Measurements from ENCODE around the gene FBXO47. TPM values are rescaled to one million over a fixed set of nuclear protein-coding genes. Genes with fewer than 3 reads are reported as not detected.

FBXO47 gene
- total and polyA plus RNA-seq, 2 of the 13 experiments (the other 11 are each of a cell fraction or from before 2014, with no cell fraction given): not detected

DNA sequence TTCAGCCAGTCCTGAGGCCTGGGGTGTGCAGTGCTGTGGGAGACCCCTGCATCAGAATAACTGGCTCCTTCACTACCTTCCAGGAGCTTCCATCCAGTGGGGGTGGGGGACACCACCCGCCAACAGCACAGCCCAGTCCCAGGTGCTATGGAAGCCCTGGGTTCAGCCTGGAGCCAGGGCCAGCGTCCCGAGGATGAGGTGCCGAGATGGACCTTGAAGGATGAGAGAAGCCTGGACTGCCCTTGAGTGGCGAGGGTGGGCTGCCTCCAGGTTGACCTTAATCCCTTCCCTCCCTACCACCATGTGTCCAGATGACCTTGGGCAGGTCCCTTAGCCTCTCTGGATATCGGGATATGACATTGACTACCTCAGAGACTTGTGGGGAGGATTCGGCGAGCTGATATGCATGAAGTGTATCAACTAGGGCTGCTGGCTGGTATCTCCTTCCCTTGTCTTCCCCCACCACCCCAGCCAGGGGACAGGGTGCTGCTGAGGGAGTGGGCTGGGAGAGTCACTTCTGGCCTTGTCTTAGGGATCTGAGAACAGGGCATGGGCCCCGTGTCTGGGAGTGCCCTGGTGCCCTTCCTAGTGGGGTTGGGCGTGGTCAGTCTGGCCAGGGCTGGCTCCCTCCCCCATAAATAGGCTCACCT is 56.0 kb downstream of the FBXO47 start:
- H4K20me1 ChIP-seq (ENCODE audit: insufficient read depth, low read length): peaks cover 11% of the 10 kb centered on the region
- H3K9me3 ChIP-seq (ENCODE audit: low read length): no peaks in the 10 kb centered on the region
- no peak overlapping the region for H3K4me3 ChIP-seq (replicated peaks in 1 of 3; ENCODE audit: insufficient read depth in 1 of 3, low read depth in 2 of 3, low read length in 3 of 3)
- H3K79me2 ChIP-seq (ENCODE audit: insufficient read depth, low read length): peaks cover 3% of the 10 kb centered on the region
- no peak overlapping the region for H2AFZ ChIP-seq (ENCODE audit: low read length)
- no peak for ATAC-seq
- no peak overlapping the region for H3K9ac ChIP-seq (ENCODE audit: insufficient read depth, low read depth, low read length)
- H3K36me3 ChIP-seq (replicated peaks in 1 of 2; ENCODE audit: control insufficient read depth in 1 of 2, insufficient read depth in 2 of 2, low read length in 2 of 2): peaks cover 45 to 75% of the 10 kb centered on the region in 2 experiments; a peak in 4 of 5 replicates
- FAIRE-seq: no peak
- DNase-seq (ENCODE audit: low spot score): no peak
- H3K27ac ChIP-seq (ENCODE audit: extremely low read length, insufficient read depth, low read length): no peak overlapping the region
- ChIA-PET POLR2A (no interaction called here), CTCF (ENCODE audit: low intra/inter-chr PET ratio, low total read pairs) (no interaction called here)
- H3K4me1 ChIP-seq (ENCODE audit: insufficient read depth, low read length): peaks cover 34% of the 10 kb centered on the region
- in situ Hi-C loops (cut with HindIII; ENCODE audit: extremely low pct_ligation_motif_present, low pct_unique_long_range_greater_than_20kb) (no loop called here), intact Hi-C loops (cut with micrococcal nuclease; ENCODE audit: unreplicated experiment) (loop anchor here (10.0 kb wide), 1 partner anchor 244 kb away; the partner anchor contains the start of gene PLXDC1)
- H3K27me3 ChIP-seq (ENCODE audit: control insufficient read depth in 1 of 2, insufficient read depth in 2 of 2, low read length in 2 of 2): no peaks in the 10 kb centered on the region
- no peak overlapping the region for H3K4me2 ChIP-seq (ENCODE audit: low read depth, low read length)
- WGBS (ENCODE audit: low lambda C conversion rate): over 99% methylated on average over 10 of the region's 10 CpGs
- BruUV-seq (replicated peaks): no TSS peak
- TF ChIP-seq ZKSCAN1 (IDR thresholded peaks at IDR 0.05; ENCODE audit: low read length) (no peak), ZNF850 (CRISPR knock-in tag; conservative IDR thresholded peaks at IDR 0.05) (no peak), TCF7L2 (IDR thresholded peaks at IDR 0.05; ENCODE audit: low read depth, low read length) (no peak), ETV5 (CRISPR knock-in tag; IDR thresholded peaks at IDR 0.05; ENCODE audit: borderline replicate concordance) (no peak), RERE (CRISPR knock-in tag; IDR thresholded peaks at IDR 0.05; ENCODE audit: low read depth) (no peak), ZSCAN9 (CRISPR knock-in tag; IDR thresholded peaks at IDR 0.05; ENCODE audit: borderline replicate concordance) (no peak), ZNF34 (CRISPR knock-in tag; IDR thresholded peaks at IDR 0.05; ENCODE audit: borderline replicate concordance) (no peak)
- TF ChIP-seq, protein P1, sequence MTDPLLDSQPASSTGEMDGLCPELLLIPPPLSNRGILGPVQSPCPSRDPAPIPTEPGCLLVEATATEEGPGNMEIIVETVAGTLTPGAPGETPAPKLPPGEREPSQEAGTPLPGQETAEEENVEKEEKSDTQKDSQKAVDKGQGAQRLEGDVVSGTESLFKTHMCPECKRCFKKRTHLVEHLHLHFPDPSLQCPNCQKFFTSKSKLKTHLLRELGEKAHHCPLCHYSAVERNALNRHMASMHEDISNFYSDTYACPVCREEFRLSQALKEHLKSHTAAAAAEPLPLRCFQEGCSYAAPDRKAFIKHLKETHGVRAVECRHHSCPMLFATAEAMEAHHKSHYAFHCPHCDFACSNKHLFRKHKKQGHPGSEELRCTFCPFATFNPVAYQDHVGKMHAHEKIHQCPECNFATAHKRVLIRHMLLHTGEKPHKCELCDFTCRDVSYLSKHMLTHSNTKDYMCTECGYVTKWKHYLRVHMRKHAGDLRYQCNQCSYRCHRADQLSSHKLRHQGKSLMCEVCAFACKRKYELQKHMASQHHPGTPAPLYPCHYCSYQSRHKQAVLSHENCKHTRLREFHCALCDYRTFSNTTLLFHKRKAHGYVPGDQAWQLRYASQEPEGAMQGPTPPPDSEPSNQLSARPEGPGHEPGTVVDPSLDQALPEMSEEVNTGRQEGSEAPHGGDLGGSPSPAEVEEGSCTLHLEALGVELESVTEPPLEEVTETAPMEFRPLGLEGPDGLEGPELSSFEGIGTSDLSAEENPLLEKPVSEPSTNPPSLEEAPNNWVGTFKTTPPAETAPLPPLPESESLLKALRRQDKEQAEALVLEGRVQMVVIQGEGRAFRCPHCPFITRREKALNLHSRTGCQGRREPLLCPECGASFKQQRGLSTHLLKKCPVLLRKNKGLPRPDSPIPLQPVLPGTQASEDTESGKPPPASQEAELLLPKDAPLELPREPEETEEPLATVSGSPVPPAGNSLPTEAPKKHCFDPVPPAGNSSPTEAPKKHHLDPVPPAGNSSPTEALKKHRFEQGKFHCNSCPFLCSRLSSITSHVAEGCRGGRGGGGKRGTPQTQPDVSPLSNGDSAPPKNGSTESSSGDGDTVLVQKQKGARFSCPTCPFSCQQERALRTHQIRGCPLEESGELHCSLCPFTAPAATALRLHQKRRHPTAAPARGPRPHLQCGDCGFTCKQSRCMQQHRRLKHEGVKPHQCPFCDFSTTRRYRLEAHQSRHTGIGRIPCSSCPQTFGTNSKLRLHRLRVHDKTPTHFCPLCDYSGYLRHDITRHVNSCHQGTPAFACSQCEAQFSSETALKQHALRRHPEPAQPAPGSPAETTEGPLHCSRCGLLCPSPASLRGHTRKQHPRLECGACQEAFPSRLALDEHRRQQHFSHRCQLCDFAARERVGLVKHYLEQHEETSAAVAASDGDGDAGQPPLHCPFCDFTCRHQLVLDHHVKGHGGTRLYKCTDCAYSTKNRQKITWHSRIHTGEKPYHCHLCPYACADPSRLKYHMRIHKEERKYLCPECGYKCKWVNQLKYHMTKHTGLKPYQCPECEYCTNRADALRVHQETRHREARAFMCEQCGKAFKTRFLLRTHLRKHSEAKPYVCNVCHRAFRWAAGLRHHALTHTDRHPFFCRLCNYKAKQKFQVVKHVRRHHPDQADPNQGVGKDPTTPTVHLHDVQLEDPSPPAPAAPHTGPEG (CRISPR knock-in tag; IDR thresholded peaks at IDR 0.05): no peak
- TF ChIP-seq, protein P2, sequence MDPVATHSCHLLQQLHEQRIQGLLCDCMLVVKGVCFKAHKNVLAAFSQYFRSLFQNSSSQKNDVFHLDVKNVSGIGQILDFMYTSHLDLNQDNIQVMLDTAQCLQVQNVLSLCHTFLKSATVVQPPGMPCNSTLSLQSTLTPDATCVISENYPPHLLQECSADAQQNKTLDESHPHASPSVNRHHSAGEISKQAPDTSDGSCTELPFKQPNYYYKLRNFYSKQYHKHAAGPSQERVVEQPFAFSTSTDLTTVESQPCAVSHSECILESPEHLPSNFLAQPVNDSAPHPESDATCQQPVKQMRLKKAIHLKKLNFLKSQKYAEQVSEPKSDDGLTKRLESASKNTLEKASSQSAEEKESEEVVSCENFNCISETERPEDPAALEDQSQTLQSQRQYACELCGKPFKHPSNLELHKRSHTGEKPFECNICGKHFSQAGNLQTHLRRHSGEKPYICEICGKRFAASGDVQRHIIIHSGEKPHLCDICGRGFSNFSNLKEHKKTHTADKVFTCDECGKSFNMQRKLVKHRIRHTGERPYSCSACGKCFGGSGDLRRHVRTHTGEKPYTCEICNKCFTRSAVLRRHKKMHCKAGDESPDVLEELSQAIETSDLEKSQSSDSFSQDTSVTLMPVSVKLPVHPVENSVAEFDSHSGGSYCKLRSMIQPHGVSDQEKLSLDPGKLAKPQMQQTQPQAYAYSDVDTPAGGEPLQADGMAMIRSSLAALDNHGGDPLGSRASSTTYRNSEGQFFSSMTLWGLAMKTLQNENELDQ (CRISPR knock-in tag; IDR thresholded peaks at IDR 0.05; ENCODE audit: borderline replicate concordance): no peak

All from HepG2 (cell line).